GM12875 (cell line): Measurements from ENCODE around the gene TMEM175.

Source experiments
- H3K4me3 ChIP-seq: one replicate; pipeline ENCODE4 v1.5.1; 2011; ENCODE audit warnings: low read depth, low read length, control low read depth
- TF ChIP-seq, protein P1 (sequence below): IDR thresholded peaks from 2 replicates; pipeline ENCODE4 v1.5.1; 2011; ENCODE audit warnings: low read depth, mild to moderate bottlenecking, control low read depth, inconsistent platforms, low read length, moderate library complexity, borderline replicate concordance; ENCODE audit not compliant: insufficient read depth

TMEM175 gene

DNA sequence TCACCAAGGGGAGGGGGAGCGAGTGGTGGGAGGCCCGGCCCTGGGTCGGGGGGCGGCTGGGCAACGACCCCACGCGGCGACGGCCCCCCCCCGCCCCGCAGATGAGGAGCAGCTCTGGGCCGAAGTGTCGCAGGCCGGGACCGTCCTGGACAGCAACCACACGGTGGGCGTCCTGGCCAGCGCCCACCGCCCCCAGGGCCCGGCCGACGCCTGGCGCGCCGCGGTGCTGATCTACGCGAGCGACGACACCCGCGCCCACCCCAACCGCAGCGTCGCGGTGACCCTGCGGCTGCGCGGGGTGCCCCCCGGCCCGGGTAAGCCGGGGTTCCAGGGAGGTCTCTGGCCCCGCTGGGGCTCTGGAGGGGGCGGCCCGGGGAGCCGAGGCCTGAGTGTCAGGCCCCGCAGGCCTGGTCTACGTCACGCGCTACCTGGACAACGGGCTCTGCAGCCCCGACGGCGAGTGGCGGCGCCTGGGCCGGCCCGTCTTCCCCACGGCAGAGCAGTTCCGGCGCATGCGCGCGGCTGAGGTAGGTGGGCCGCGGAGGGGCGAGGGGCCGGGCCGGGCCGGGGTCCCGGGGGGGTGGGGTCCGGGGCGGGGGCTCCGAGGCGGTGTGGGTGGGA is 70.5 kb downstream of the TMEM175 start:
- H3K4me3 ChIP-seq = no peak overlapping the region
- TF ChIP-seq, protein P1, sequence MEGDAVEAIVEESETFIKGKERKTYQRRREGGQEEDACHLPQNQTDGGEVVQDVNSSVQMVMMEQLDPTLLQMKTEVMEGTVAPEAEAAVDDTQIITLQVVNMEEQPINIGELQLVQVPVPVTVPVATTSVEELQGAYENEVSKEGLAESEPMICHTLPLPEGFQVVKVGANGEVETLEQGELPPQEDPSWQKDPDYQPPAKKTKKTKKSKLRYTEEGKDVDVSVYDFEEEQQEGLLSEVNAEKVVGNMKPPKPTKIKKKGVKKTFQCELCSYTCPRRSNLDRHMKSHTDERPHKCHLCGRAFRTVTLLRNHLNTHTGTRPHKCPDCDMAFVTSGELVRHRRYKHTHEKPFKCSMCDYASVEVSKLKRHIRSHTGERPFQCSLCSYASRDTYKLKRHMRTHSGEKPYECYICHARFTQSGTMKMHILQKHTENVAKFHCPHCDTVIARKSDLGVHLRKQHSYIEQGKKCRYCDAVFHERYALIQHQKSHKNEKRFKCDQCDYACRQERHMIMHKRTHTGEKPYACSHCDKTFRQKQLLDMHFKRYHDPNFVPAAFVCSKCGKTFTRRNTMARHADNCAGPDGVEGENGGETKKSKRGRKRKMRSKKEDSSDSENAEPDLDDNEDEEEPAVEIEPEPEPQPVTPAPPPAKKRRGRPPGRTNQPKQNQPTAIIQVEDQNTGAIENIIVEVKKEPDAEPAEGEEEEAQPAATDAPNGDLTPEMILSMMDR = no peak

DNA sequence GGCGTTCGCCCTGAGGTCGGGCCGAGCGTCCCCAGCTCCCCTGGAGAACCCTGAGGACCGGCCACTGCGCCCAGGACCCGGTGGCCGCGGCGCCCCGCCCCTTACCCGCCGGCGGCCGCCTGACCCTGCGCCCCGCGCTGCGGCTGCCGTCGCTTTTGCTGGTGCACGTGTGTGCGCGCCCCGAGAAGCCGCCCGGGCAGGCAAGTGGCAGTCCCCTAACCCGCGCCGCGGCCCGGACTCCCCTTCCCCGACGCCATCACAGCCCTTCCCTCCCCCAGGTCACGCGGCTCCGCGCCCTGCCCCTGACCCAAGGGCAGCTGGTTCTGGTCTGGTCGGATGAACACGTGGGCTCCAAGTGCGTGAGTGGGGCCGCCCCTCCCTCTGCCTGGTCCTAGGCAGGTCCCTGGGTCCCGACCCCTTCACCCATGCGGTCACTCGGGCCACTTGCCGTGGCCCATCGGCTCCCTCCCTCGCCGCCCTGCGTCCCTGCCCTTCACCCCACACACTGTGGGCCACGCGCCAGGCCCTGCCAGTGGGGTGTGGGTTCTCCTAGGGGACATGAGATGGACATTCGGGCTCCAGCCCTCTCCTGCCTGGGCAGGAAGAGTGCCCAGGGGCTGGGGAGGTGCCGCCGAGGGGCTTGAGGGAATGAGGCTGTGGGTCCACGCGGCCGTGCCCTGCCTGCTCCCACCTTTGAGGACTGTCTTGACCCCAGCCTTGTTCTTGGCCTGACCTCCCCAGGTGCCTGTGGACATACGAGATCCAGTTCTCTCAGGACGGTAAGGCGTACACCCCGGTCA is 71.2 kb downstream of the TMEM175 start:
- TF ChIP-seq, protein P1 = no peak
- no peak overlapping the region for H3K4me3 ChIP-seq

DNA sequence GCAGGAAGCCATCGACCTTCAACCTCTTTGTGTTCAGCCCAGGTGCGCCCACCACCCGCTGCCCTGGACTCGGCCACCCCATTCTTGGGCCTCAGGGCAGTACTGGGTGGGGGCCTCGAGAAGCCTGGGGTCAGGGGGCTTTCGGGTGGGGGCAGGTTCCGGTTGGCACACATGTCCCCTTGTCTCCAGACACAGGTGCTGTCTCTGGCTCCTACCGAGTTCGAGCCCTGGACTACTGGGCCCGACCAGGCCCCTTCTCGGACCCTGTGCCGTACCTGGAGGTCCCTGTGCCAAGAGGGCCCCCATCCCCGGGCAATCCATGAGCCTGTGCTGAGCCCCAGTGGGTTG is 71.8 kb downstream of the TMEM175 start:
- H3K4me3 ChIP-seq = no peak overlapping the region
- TF ChIP-seq, protein P1 = no peak

DNA sequence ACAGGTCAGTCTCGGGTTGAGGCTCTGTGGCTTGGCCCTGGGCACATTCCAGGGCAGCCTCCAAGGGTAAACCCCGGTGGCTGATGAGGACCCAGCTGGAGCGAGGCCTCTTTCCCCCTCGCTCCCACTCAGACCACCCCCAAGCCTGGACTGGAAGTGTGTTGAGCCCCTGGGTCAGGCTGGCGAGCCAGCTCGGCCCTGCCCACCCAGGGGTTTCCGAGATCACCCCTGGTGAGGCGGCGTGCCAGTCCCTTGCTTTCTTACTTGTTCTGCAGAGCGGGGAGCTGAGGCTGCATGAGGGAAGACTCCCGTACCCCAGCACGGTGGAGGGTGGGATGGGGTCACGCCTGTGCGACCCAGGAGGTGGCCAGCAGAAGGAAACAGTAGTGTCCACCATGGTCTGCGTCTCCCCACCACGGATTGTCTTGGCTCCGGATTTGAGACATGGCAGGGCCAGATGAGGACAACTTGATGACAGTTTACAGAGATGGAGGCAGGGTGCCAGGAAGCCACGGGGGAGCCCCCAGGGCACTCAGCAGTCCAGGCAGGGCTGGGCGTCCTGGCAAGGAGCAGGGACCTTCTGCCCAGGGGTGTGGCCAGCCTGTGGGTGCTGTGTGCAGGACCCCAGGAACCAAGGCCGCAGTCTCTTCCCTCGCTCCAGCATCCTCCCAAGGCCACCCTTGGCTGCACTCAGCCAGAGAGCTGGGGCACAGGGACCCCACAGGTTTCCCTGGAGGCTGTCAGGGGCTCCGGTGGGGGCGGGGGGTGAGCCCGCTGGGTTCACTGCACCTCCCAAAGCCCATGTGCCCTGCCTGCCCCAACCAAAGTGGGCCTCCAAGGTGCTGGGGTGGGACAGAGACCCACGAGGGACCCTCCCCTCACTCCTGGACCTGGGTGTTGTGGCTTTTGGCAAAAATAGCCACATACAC is 72.6 kb downstream of the TMEM175 start:
- TF ChIP-seq, protein P1 = no peak
- no peak overlapping the region for H3K4me3 ChIP-seq

DNA sequence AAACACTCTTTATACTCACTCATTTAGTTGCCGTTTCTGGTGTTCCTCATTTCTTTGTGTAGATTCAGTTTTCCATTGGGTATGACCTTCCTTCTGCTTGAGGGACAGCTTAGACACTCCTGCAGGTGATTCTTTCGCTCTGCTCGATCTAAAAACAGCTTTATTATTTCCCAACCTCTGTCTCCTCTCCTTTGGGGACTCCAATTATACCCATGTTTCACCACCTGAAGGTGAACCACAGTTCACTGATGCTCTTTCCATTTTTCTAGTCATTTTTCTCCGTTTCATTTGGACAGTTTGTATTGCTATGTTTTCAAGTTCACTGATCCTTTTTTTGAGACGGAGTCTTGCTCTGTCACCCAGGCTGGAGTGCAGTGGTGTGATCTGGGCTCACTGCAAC is 74.6 kb downstream of the TMEM175 start:
- TF ChIP-seq, protein P1 = no peak

More for the DNA sequence above, 74.6 kb downstream of the TMEM175 start:
- H3K4me3 ChIP-seq = no peak overlapping the region
